Breast epithelium (tissue), 3 donors: ENCODE measurements around the gene GLB1L2.

Experiments used
- POLR2A ChIP-seq: fragments of 450-650 bp; IDR thresholded peaks from one replicate; pipeline ENCODE4 v1.6.1; 2016; ENCODE audit warnings: antibody characterized with exemption, mild to moderate bottlenecking, moderate library complexity
- TF ChIP-seq, protein P1 (sequence below), 3 donors: fragments of 450-650 bp; IDR thresholded peaks; one replicate each; pipeline ENCODE4 v1.5.1; 2016 to 2017; ENCODE audit warnings: antibody characterized with exemption in 3 of 3, mild to moderate bottlenecking in 3 of 3, moderate library complexity in 3 of 3

DNA sequence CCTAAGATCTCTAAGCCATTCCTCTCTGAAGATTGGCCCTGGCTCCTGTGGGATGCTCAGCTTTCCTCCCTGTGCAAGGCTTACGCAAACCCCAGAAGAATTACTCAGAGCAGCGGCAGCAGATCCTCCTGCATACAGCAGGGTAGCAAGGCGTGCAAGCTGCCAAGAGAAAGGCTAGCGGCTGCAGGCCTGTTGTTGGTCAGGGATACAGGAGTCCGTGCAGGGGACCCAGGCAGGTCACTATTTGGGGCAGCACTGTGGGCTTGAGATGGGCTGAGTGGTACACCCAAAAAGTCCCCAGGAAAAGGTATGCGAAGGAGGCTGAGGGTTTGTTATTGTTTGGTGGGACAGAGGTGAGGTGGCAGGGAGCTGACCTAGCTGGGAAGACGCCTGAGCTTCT lies 1.5 kb downstream of the GLB1L2 start:
- TF ChIP-seq, protein P1, sequence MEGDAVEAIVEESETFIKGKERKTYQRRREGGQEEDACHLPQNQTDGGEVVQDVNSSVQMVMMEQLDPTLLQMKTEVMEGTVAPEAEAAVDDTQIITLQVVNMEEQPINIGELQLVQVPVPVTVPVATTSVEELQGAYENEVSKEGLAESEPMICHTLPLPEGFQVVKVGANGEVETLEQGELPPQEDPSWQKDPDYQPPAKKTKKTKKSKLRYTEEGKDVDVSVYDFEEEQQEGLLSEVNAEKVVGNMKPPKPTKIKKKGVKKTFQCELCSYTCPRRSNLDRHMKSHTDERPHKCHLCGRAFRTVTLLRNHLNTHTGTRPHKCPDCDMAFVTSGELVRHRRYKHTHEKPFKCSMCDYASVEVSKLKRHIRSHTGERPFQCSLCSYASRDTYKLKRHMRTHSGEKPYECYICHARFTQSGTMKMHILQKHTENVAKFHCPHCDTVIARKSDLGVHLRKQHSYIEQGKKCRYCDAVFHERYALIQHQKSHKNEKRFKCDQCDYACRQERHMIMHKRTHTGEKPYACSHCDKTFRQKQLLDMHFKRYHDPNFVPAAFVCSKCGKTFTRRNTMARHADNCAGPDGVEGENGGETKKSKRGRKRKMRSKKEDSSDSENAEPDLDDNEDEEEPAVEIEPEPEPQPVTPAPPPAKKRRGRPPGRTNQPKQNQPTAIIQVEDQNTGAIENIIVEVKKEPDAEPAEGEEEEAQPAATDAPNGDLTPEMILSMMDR (IDR thresholded peaks at IDR 0.05) = no peak
- TF ChIP-seq POLR2A = no peak
